Neuronal stem cell (in vitro differentiated cells): ENCODE data around the gene GLRA1. TPM values are rescaled to one million over a fixed set of nuclear protein-coding genes. Genes with fewer than 3 reads are reported as not detected.

Source experiments
- DNase-seq: peaks from one replicate; pipeline ENCODE4 v3.0.0-alpha.2; 2013; ENCODE audit warnings: low spot score
- H2AFZ ChIP-seq: one replicate; pipeline ENCODE4 v1.6.1; 2013; ENCODE audit warnings: mild to moderate bottlenecking, low read length, inconsistent platforms
- H2AK5ac ChIP-seq: 2 replicates; pipeline ENCODE4 v1.6.1; 2013; ENCODE audit warnings: low read depth, mild to moderate bottlenecking, inconsistent platforms, low read length, moderate library complexity, mixed read lengths
- H2BK120ac ChIP-seq: 2 replicates; pipeline ENCODE4 v1.6.1; 2013; ENCODE audit warnings: low read depth, mild to moderate bottlenecking, inconsistent platforms, low read length, moderate library complexity, mixed read lengths
- H2BK12ac ChIP-seq: one replicate; pipeline ENCODE4 v1.6.1; 2013; ENCODE audit warnings: low read length, inconsistent platforms
- H2BK15ac ChIP-seq: 2 replicates; pipeline ENCODE4 v1.6.1; 2013; ENCODE audit warnings: mild to moderate bottlenecking, low read length, inconsistent platforms, mixed read lengths
- H2BK5ac ChIP-seq: one replicate; pipeline ENCODE4 v1.6.1; 2013; ENCODE audit warnings: inconsistent platforms, mild to moderate bottlenecking, low read length, moderate library complexity
- H3K14ac ChIP-seq: one replicate; pipeline ENCODE4 v1.6.1; 2013; ENCODE audit warnings: low read length, inconsistent platforms
- H3K18ac ChIP-seq: 2 replicates; pipeline ENCODE4 v1.6.1; 2013; ENCODE audit warnings: low read length, inconsistent platforms
- H3K23ac ChIP-seq: 2 replicates; pipeline ENCODE4 v1.6.1; 2013; ENCODE audit warnings: low read depth, mild to moderate bottlenecking, mixed read lengths, low read length, inconsistent platforms; ENCODE audit not compliant: poor library complexity
- H3K27ac ChIP-seq: replicated peaks from 3 replicates; pipeline ENCODE4 v1.5.1; 2013; ENCODE audit warnings: low read length, inconsistent platforms
- H3K27me3 ChIP-seq, 3 experiments: 2 replicates each; pipeline ENCODE4 v1.6.1; 2013; ENCODE audit warnings: low read length in 3 of 3, mild to moderate bottlenecking in 2 of 3, inconsistent platforms in 1 of 3, low read depth in 1 of 3, mixed read lengths in 1 of 3, moderate library complexity in 1 of 3; ENCODE audit not compliant: control insufficient read depth in 3 of 3, insufficient read depth in 3 of 3
- H3K36me3 ChIP-seq, 2 donors: replicated peaks in 1 of 2; 2 replicates each; pipeline ENCODE4 v1.6.1; 2013; ENCODE audit warnings: low read length in 2 of 2; ENCODE audit not compliant: control insufficient read depth in 2 of 2, insufficient read depth in 2 of 2
- H3K4ac ChIP-seq: 2 replicates; pipeline ENCODE4 v1.6.1; 2013; ENCODE audit warnings: inconsistent platforms, mild to moderate bottlenecking, low read length, moderate library complexity
- H3K4me1 ChIP-seq, 2 donors: 1 replicate in 1 of 2; 2 replicates in 1 of 2; pipeline ENCODE4 v1.6.1; 2013; ENCODE audit warnings: low read length in 2 of 2, low read depth in 1 of 2; ENCODE audit not compliant: control insufficient read depth in 2 of 2, insufficient read depth in 1 of 2
- H3K4me2 ChIP-seq: one replicate; pipeline ENCODE4 v1.6.1; 2013; ENCODE audit warnings: mild to moderate bottlenecking, low read length, inconsistent platforms; ENCODE audit not compliant: insufficient read depth, poor library complexity, severe bottlenecking
- H3K4me3 ChIP-seq, 2 donors: 2 replicates each; pipeline ENCODE4 v1.5.1; 2013; ENCODE audit warnings: low read length in 2 of 2, mild to moderate bottlenecking in 2 of 2, inconsistent platforms in 1 of 2, moderate library complexity in 1 of 2
- H3K79me1 ChIP-seq: one replicate; pipeline ENCODE4 v1.6.1; 2013; ENCODE audit warnings: low read depth, mild to moderate bottlenecking, inconsistent platforms, low read length, moderate library complexity
- H3K9ac ChIP-seq: one replicate; pipeline ENCODE4 v1.6.1; 2013; ENCODE audit warnings: mild to moderate bottlenecking, low read depth, low read length, inconsistent platforms; ENCODE audit not compliant: poor library complexity
- H3K9me3 ChIP-seq, 2 donors: replicated peaks in 1 of 2; 2 replicates each; pipeline versions ENCODE3 to v1.6.1; 2013; ENCODE audit warnings: low read length in 2 of 2, mild to moderate bottlenecking in 2 of 2, inconsistent platforms in 1 of 2, low read depth in 1 of 2, mixed read lengths in 1 of 2, moderate library complexity in 1 of 2; ENCODE audit not compliant: control insufficient read depth in 2 of 2, insufficient read depth in 1 of 2
- H4K8ac ChIP-seq: one replicate; pipeline ENCODE4 v1.6.1; 2013; ENCODE audit warnings: low read depth, mild to moderate bottlenecking, inconsistent platforms, low read length, moderate library complexity
- H4K91ac ChIP-seq: one replicate; pipeline ENCODE4 v1.6.1; 2013; ENCODE audit warnings: low read length, low read depth, mild to moderate bottlenecking, inconsistent platforms; ENCODE audit not compliant: poor library complexity
- WGBS, 2 donors: extraction: QIAGEN DNeasy Blood & Tissue Kit; methylation state at CpG; one replicate each; pipeline ENCODE4 v1.1.7; 2013; ENCODE audit warnings: missing lambda C conversion rate in 2 of 2, mixed read lengths in 1 of 2; ENCODE audit not compliant: insufficient read length in 2 of 2, insufficient replicate concordance in 1 of 2; ENCODE audit errors: extremely low coverage in 2 of 2; 5-methylcytosine and 5-hydroxymethylcytosine counted together
- polyA plus RNA-seq, 2 experiments: library from polyadenylated mRNA; stranded (reverse); fragments of 200-250 nt; gene quantifications; one replicate each; pipeline ENCODE4 v1.2.3, GENCODE V29; 2013

Gene GLRA1
- polyA plus RNA-seq (2013, experiment 1 of 2) = not detected
- polyA plus RNA-seq (2013, experiment 2 of 2) = not detected

GRCh38 chr5:151924564-151925301, at the start of gene GLRA1:
Gene GLRA1 (minus strand): TSS chr5:151924851. CDS start chr5:151924549, 302 bp downstream.
- Histone ChIP-seq H3K9ac (no peak within 1 kb of the TSS), H2BK120ac (no peak within 1 kb of the TSS), H3K4me3 (no peak within 1 kb of the TSS), H3K14ac (no peak within 1 kb of the TSS), H2AFZ (no peak within 1 kb of the TSS), H4K91ac (no peak within 1 kb of the TSS), H2BK5ac (no peak within 1 kb of the TSS), H3K4me1 (no peaks in the 10 kb centered on the region), H3K18ac (no peak within 1 kb of the TSS), H2BK12ac (no peak within 1 kb of the TSS), H3K27me3 (peaks cover 0 to 28% (median 20%) of the 10 kb centered on the region in 3 experiments), H2AK5ac (no peak within 1 kb of the TSS), H3K79me1 (no peaks in the 10 kb centered on the region), H3K23ac (no peak within 1 kb of the TSS), H4K8ac (no peak within 1 kb of the TSS), H3K36me3 (no peaks in the 10 kb centered on the region), H3K27ac (no peak within 1 kb of the TSS), H3K4me2 (no peak within 1 kb of the TSS), H3K4ac (no peak within 1 kb of the TSS), H3K9me3 (no peaks in the 10 kb centered on the region), H2BK15ac (no peak within 1 kb of the TSS)
- no CpG with 5 or more reads among the region's 44 CpGs for WGBS, 2 donors
- DNase-seq = peak; percentile 83

GRCh38 chr5:151970885-151971284, 46.2 kb upstream of the GLRA1 start:
- H3K36me3 ChIP-seq = no peaks in the 10 kb centered on the region
- no peak overlapping the region for H2BK12ac ChIP-seq
- no peak overlapping the region for H2BK120ac ChIP-seq
- no peaks in the 10 kb centered on the region for H3K79me1 ChIP-seq
- no peak overlapping the region for H3K4me3 ChIP-seq
- no peak overlapping the region for H3K27ac ChIP-seq
- no peaks in the 10 kb centered on the region for H3K27me3 ChIP-seq
- H4K91ac ChIP-seq = no peak overlapping the region
- H2AFZ ChIP-seq = no peak overlapping the region
- H3K14ac ChIP-seq = no peak overlapping the region
- H3K4me1 ChIP-seq = peaks cover 0 to 2% of the 10 kb centered on the region in 2 donors
- no peak overlapping the region for H2BK15ac ChIP-seq
- no peak overlapping the region for H2AK5ac ChIP-seq
- H3K4ac ChIP-seq = no peak overlapping the region
- no peak overlapping the region for H4K8ac ChIP-seq
- no peak overlapping the region for H3K9ac ChIP-seq
- no peak overlapping the region for H2BK5ac ChIP-seq
- no peak overlapping the region for H3K18ac ChIP-seq
- H3K4me2 ChIP-seq = no peak overlapping the region
- no peak overlapping the region for H3K23ac ChIP-seq
- no peak for DNase-seq
- H3K9me3 ChIP-seq = no peaks in the 10 kb centered on the region

- Histone ChIP-seq H3K4me1 (peaks cover 0 to 3% of the 10 kb centered on the region in 2 donors), H3K27ac (no peak overlapping the region), H2AK5ac (no peak overlapping the region), H3K18ac (no peak overlapping the region), H3K27me3 (no peaks in the 10 kb centered on the region), H3K79me1 (no peaks in the 10 kb centered on the region), H3K9me3 (no peaks in the 10 kb centered on the region), H3K9ac (no peak overlapping the region), H3K4ac (no peak overlapping the region), H3K36me3 (no peaks in the 10 kb centered on the region), H4K8ac (no peak overlapping the region), H2BK5ac (no peak overlapping the region), H4K91ac (no peak overlapping the region), H3K23ac (no peak overlapping the region), H2BK120ac (no peak overlapping the region), H2AFZ (no peak overlapping the region), H3K14ac (no peak overlapping the region), H3K4me2 (no peak overlapping the region), H2BK12ac (no peak overlapping the region), H2BK15ac (no peak overlapping the region), H3K4me3 (no peak overlapping the region)
- no peak for DNase-seq
- WGBS, 2 donors = no CpG with 5 or more reads among the region's 6 CpGs
Observed at GRCh38 chr5:151967865-151968264, 43.2 kb upstream of the GLRA1 start.

GRCh38 chr5:151966046-151966445, 41.4 kb upstream of the GLRA1 start:
- no CpG with 5 or more reads among the region's 1 CpG for WGBS, 2 donors
- no peak for DNase-seq
- no peak overlapping the region for H2BK12ac ChIP-seq

More at GRCh38 chr5:151966046-151966445, 41.4 kb upstream of the GLRA1 start:
- Histone ChIP-seq H3K4me1 (peaks cover 0 to 3% of the 10 kb centered on the region in 2 donors), H3K27me3 (no peaks in the 10 kb centered on the region), H3K9me3 (no peaks in the 10 kb centered on the region), H3K14ac (no peak overlapping the region), H4K91ac (no peak overlapping the region), H3K79me1 (no peaks in the 10 kb centered on the region), H3K9ac (no peak overlapping the region), H3K23ac (no peak overlapping the region), H4K8ac (no peak overlapping the region), H2BK15ac (no peak overlapping the region), H3K4me2 (no peak overlapping the region), H3K27ac (no peak overlapping the region), H3K36me3 (no peaks in the 10 kb centered on the region), H2AK5ac (no peak overlapping the region), H3K4me3 (peak overlapping the region in 1 of 2 donors; percentile 0), H2BK120ac (no peak overlapping the region), H3K18ac (no peak overlapping the region), H2AFZ (no peak overlapping the region), H2BK5ac (no peak overlapping the region), H3K4ac (no peak overlapping the region)
